Thymus (tissue), 11 donors: ENCODE measurements around the gene LIN54. TPM values are rescaled to one million over a fixed set of nuclear protein-coding genes. Genes with fewer than 3 reads are reported as not detected.
"Not testable (repeated sequence)": the region's sequence is repeated elsewhere in the genome, so short reads cannot be mapped to it uniquely, and the experiment has no call there.

ENCODE experiments used
- DNase-seq, 9 donors: peaks; one replicate each; pipeline ENCODE4 v3.0.0-alpha.2; 2013; ENCODE audit warnings: low spot score in 9 of 9, low read depth in 6 of 9, missing footprints in 1 of 9
- H3K27ac ChIP-seq, 2 donors: one replicate each; pipeline ENCODE4 v1.5.1; 2013; ENCODE audit warnings: control low read depth in 1 of 2, low read depth in 1 of 2, low read length in 1 of 2, mild to moderate bottlenecking in 1 of 2, moderate library complexity in 1 of 2
- H3K27me3 ChIP-seq, 2 donors: one replicate each; pipeline ENCODE4 v1.5.1; 2013; ENCODE audit warnings: low read length in 1 of 2; ENCODE audit not compliant: control insufficient read depth in 2 of 2, insufficient read depth in 1 of 2
- H3K36me3 ChIP-seq, 2 donors: one replicate each; pipeline ENCODE4 v1.5.1; 2013; ENCODE audit warnings: low read length in 1 of 2, mild to moderate bottlenecking in 1 of 2, moderate library complexity in 1 of 2; ENCODE audit not compliant: control insufficient read depth in 2 of 2, insufficient read depth in 2 of 2
- H3K4me1 ChIP-seq, 2 donors: one replicate each; pipeline ENCODE4 v1.5.1; 2013; ENCODE audit warnings: low read length in 2 of 2; ENCODE audit not compliant: control insufficient read depth in 2 of 2, insufficient read depth in 2 of 2
- H3K4me3 ChIP-seq, 2 donors: one replicate each; pipeline ENCODE4 v1.5.1; 2013; ENCODE audit warnings: low read length in 2 of 2, control low read depth in 1 of 2, mild to moderate bottlenecking in 1 of 2
- H3K9me3 ChIP-seq, 2 donors: one replicate each; pipeline ENCODE4 v1.5.1; 2013; ENCODE audit warnings: low read length in 1 of 2, mild to moderate bottlenecking in 1 of 2; ENCODE audit not compliant: control insufficient read depth in 2 of 2, insufficient read depth in 1 of 2
- WGBS: extraction: QIAGEN DNeasy Blood & Tissue Kit; methylation state at CpG from one replicate; pipeline ENCODE4 v1.1.7; 2013; 5-methylcytosine and 5-hydroxymethylcytosine counted together
- polyA plus RNA-seq: library from polyadenylated mRNA; stranded (reverse); fragments of 200-250 nt; gene quantifications from one replicate; pipeline ENCODE4 v1.2.3, GENCODE V29; 2013
- total RNA-seq: library from RNA; stranded (reverse); fragments of 120-200 nt; gene quantifications from one replicate; pipeline ENCODE4 v1.2.4, GENCODE V29; 2013
- donor health status: healthy.

LIN54 gene
- total and polyA plus RNA-seq, 2 donors, result 5.6 to 17.4 TPM

DNA sequence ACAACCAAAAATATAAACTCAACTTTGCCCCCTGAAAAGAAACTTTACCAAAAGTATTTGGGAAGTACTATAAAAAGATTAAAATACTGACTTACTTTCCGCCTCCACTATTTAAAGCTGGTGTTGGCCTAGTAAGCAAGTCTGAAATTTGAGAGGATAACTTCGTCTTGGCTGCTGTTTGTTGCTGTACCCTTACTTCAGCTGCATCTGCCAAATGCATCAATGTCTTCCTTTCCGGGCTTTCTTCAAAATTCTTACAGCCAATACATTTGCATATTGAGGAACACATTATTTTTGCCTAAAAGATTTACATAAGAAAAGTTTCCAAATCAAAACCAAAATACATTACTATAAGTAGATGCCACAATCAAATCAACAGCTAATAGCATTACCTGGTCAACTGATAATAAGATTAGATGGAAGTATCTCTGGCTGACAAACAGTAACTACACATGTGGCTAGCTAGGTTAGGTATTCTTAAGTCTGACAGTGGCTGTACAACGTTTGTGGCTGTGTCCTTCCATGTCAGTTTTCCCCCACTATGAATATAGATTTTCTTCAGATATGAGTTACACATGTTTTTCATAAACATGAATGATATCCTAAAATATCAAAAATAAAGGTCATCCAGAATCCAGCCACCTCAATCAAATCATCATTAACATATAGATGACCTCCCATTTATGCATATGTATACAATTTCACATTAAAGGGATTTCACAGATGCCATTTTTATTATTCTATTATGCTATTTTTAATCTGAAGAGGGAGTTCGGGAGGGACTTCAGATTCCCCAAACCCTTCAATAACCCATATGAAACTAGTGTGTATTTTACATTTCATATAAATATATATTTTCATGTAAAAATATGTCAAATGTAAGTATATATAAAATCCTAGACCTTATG lies 79.5 kb downstream of the LIN54 start:
- 96% methylated on average over 5 of the region's 5 CpGs for WGBS
- Histone ChIP-seq H3K9me3 (no peaks in the 10 kb centered on the region), H3K27ac (no peak overlapping the region), H3K4me1 (no peaks in the 10 kb centered on the region), H3K4me3 (no peak overlapping the region), H3K36me3 (peaks cover 15 to 48% of the 10 kb centered on the region in 2 donors), H3K27me3 (no peaks in the 10 kb centered on the region)
- no peak for DNase-seq

DNA sequence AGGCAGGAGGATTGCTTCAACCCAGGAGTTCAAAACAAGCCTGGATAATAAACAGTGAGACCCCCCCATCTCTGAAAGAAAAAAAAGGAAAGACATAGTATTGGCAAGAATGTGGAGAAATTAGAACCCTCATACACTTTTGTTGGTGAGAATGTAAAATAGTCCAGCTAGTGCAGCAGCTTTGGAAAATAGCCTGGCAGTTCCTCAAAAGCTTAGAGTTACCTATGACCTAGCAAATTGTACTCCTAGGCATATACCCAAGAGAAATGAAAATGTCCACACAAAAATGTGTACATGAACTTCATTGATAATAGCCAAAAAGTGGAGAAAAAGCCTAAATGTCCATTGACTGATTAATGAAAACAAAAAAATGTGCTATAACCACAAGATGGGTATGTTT lies 88.8 kb downstream of the LIN54 start:
- no peaks in the 10 kb centered on the region for H3K27me3 ChIP-seq
- no peak overlapping the region for H3K27ac ChIP-seq
- peaks cover 3 to 18% of the 10 kb centered on the region in 2 donors for H3K36me3 ChIP-seq
- no peak for DNase-seq
- no peaks in the 10 kb centered on the region for H3K9me3 ChIP-seq
- no peaks in the 10 kb centered on the region for H3K4me1 ChIP-seq
- H3K4me3 ChIP-seq, result no peak overlapping the region

DNA sequence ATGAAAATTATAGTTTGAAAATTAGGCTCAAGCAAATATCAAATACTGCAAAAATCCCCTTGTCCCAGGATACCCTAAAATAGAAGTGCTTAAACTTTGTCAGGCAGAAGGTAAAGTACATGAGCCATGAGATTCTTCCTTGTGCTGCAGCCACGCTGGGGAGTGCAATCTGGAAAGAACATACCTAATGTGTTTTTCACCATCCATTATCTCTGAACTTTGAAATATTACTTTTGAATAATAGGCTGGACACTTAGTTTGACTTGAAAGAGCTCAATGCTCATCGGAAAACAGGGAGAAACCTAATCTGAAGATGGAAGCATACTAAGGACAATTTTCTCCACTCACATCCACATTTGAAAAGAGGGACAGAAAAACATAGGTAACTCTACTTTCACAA lies 91.2 kb downstream of the LIN54 start:
- Histone ChIP-seq H3K9me3 (no peaks in the 10 kb centered on the region), H3K4me3 (no peak overlapping the region), H3K27ac (no peak overlapping the region), H3K36me3 (peaks cover 0 to 13% of the 10 kb centered on the region in 2 donors), H3K4me1 (no peaks in the 10 kb centered on the region), H3K27me3 (no peaks in the 10 kb centered on the region)
- DNase-seq, result no peak
- WGBS, result 96% methylated on average over 2 of the region's 2 CpGs

DNA sequence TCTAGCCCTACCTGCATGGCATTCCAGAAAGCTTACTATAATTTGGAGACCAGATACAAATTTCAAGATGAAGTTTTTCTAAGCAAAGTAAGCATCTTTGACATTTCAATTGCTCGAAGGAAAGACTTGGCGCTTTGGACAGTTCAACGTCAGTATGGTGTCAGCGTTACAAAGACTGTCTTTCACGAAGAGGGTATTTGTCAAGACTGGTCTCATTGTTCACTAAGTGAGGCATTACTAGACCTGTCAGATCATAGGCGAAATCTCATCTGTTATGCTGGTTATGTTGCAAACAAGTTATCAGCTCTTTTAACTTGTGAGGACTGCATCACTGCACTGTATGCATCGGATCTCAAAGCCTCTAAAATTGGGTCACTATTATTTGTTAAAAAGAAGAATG lies 92.5 kb downstream of the LIN54 start:
- Histone ChIP-seq H3K9me3 (no peaks in the 10 kb centered on the region), H3K27me3 (no peaks in the 10 kb centered on the region), H3K36me3 (peaks cover 0 to 13% of the 10 kb centered on the region in 2 donors), H3K4me3 (no peak overlapping the region), H3K27ac (no peak overlapping the region), H3K4me1 (no peaks in the 10 kb centered on the region)
- WGBS, result 94% methylated on average over 7 of the region's 7 CpGs
- DNase-seq, result no peak

DNA sequence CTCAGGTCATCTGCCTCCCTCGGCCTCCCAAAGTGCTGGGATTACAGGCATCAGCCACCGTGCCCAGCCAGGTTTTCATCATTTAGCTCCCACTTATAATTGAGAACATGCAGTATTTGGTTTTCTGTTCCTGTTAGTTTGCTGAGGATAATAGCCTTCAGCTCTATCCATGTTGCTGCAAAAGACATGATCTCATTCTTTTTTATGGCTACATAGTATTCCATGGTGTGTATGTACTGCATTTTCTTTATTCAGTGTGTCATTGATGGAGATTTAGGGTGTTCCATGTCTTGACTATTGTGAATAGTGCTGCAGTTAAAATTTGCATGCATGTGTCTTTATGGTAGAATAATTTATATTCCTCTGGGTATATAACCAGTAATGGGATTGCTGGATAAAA lies 96.7 kb downstream of the LIN54 start:
- H3K36me3 ChIP-seq, result peaks cover 0 to 20% of the 10 kb centered on the region in 2 donors
- not testable (repeated sequence) for H3K9me3 ChIP-seq, H3K27ac ChIP-seq, H3K4me1 ChIP-seq, DNase-seq, H3K4me3 ChIP-seq, H3K27me3 ChIP-seq
- WGBS, result 94% methylated on average over 2 of the region's 2 CpGs

DNA sequence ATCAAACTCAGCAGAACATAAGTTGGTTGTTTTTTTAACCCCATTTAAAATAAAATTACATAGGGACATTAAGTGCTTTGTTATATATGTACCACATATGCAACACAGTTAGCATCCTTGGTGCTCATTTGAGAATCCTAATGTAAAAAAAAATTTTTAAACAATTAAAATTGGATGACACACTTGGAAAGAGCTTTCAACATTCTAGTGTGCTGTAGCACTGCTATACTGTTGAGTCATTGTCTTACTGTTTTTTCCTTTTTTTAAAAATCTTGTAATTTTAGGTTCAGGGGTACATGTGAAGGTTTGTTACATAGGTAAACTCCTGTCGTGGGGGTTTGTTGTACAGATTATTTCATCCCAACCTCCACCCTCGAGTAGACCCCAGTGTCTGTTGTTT lies 97.3 kb downstream of the LIN54 start:
- 49% methylated on average over 2 of the region's 2 CpGs for WGBS
- no peak overlapping the region for H3K27ac ChIP-seq
- H3K4me1 ChIP-seq, result no peaks in the 10 kb centered on the region
- H3K27me3 ChIP-seq, result no peaks in the 10 kb centered on the region
- H3K9me3 ChIP-seq, result no peaks in the 10 kb centered on the region
- peaks cover 0 to 18% of the 10 kb centered on the region in 2 donors for H3K36me3 ChIP-seq
- no peak overlapping the region for H3K4me3 ChIP-seq
- no peak for DNase-seq

DNA sequence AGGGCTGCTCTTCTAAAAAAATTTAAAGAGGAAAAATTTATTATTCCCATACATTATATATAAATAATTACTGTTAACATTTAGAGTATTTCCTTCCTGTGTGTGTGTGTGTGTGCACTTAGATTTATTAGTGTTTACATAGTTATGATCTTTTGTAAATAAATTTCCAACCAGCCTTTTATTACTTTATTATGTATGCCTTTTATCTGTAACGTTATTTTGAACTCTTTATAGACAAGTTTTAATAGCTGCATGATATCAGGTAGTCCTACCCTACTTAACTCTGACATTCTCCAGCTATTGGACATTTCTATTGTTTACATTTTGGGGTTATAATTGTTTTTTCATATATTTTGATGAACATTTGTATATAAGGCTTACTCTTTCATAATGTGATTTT lies 101.3 kb downstream of the LIN54 start:
- Histone ChIP-seq H3K4me1 (no peaks in the 10 kb centered on the region), H3K9me3 (no peaks in the 10 kb centered on the region), H3K36me3 (peaks cover 0 to 7% of the 10 kb centered on the region in 2 donors), H3K4me3 (no peak overlapping the region), H3K27ac (no peak overlapping the region), H3K27me3 (no peaks in the 10 kb centered on the region)
- no peak for DNase-seq
- 94% methylated on average over 1 of the region's 1 CpG for WGBS

DNA sequence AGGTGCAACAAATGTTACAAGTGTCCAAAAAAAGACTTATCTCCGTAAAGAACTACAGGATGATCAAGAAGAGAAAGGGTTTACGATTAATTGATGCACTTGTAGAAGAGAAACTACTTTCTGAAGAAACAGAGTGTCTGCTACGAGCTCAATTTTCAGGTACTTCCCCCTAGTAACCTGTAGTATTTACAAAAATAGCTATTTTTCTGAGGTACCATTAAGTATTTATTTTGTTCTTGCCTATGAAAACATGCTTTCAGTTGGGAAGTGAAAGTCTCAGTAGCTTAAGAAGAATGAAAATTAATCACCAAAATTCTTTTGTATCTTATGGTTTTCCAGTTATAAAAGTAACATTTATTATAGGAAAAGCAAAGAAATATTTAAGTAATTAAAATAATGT lies 104.2 kb downstream of the LIN54 start:
- WGBS, result 96% methylated on average over 3 of the region's 3 CpGs
- Histone ChIP-seq H3K4me3 (no peak overlapping the region), H3K27me3 (no peaks in the 10 kb centered on the region), H3K27ac (no peak overlapping the region), H3K4me1 (peaks cover 0 to 6% of the 10 kb centered on the region in 2 donors), H3K9me3 (no peaks in the 10 kb centered on the region), H3K36me3 (peaks cover 0 to 7% of the 10 kb centered on the region in 2 donors)
- no peak for DNase-seq

DNA sequence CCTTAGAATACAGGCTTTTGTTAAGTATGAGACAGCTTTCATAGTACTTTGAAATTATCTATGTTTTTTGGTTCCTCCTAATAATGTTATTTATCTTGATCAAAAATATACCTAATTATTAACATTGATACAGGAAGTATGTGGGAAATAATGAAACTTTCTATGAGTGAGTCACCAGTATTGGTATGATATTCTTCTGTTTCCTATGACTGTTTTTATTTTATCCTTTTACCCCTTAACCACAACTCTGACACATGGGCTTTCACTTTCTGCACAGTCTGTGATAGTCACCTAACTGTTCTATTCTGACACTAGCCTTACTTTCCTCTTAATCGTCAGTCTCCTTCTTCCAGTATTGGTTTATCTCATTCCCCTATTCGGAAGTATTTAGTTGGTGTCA lies 105.4 kb downstream of the LIN54 start:
- 45% methylated on average over 2 of the region's 2 CpGs for WGBS
- no peak overlapping the region for H3K27ac ChIP-seq
- DNase-seq, result peak in 2 of 9 donors; percentile 12 to 46
- H3K36me3 ChIP-seq, result no peaks in the 10 kb centered on the region
- peaks cover 0 to 6% of the 10 kb centered on the region in 2 donors for H3K4me1 ChIP-seq
- no peaks in the 10 kb centered on the region for H3K27me3 ChIP-seq
- H3K9me3 ChIP-seq, result no peaks in the 10 kb centered on the region
- H3K4me3 ChIP-seq, result no peak overlapping the region
